SU-DHL-6 (cell line): ENCODE measurements around the gene MS4A1.

Experiments
- H2AFZ ChIP-seq: fragments of 200-600 bp; sonication (generic); 2 replicates; pipeline ENCODE4 v1.6.1; 2014; ENCODE audit warnings: low read depth, mild to moderate bottlenecking, moderate library complexity, mixed read lengths, antibody characterized with exemption, low read length; ENCODE audit not compliant: severe bottlenecking
- H3F3A ChIP-seq: fragments of 200-600 bp; shearing (Covaris generic); 2 replicates; pipeline ENCODE4 v1.6.0; 2016; ENCODE audit warnings: antibody characterized with exemption, mild to moderate bottlenecking; ENCODE audit not compliant: insufficient read depth
- H3K27ac ChIP-seq: fragments of 200-600 bp; sonication (generic); 2 replicates; pipeline ENCODE4 v1.5.1; 2016; ENCODE audit warnings: low read depth, mild to moderate bottlenecking, low read length, moderate library complexity, mixed read lengths
- H3K27me3 ChIP-seq: fragments of 200-600 bp; sonication (generic), shearing (Covaris generic); 2 replicates; pipeline ENCODE4 v1.6.0; 2014; ENCODE audit warnings: mild to moderate bottlenecking, low read length
- H3K36me3 ChIP-seq: fragments of 200-600 bp; sonication (generic); 2 replicates; pipeline ENCODE4 v1.6.1; 2014; ENCODE audit warnings: mild to moderate bottlenecking, low read length, mixed read lengths
- H3K4me2 ChIP-seq: fragments of 300-600, 200-600 bp; shearing (Covaris generic), sonication (generic); 2 replicates; pipeline ENCODE4 v1.6.0; 2014; ENCODE audit warnings: low read length, low read depth, mild to moderate bottlenecking; ENCODE audit not compliant: poor library complexity, severe bottlenecking
- H3K4me3 ChIP-seq: fragments of 200-600 bp; sonication (generic); 2 replicates; pipeline ENCODE4 v1.5.1; 2014; ENCODE audit warnings: antibody characterized with exemption, low read length, mild to moderate bottlenecking, mixed read lengths; ENCODE audit not compliant: insufficient read depth, poor library complexity, severe bottlenecking
- H3K79me2 ChIP-seq: fragments of 200-600 bp; sonication (generic); 2 replicates; pipeline ENCODE4 v1.6.1; 2014; ENCODE audit warnings: mild to moderate bottlenecking, low read length, moderate library complexity; ENCODE audit not compliant: insufficient read depth
- H3K9ac ChIP-seq: fragments of 200-600 bp; sonication (generic); 2 replicates; pipeline ENCODE4 v1.7.0; 2014; ENCODE audit warnings: mild to moderate bottlenecking, low read length
- H3K9me2 ChIP-seq: fragments of 200-600 bp; sonication (generic); replicated peaks from 2 replicates; pipeline ENCODE4 v1.6.1; 2014; ENCODE audit warnings: low read length; ENCODE audit not compliant: insufficient read depth
- H3K9me3 ChIP-seq: fragments of 200-600 bp; sonication (generic); 2 replicates; pipeline ENCODE4 v1.6.1; 2014; ENCODE audit warnings: low read length, mixed read lengths; ENCODE audit not compliant: insufficient read depth
- H4K20me1 ChIP-seq: fragments of 200-600 bp; sonication (generic); 2 replicates; pipeline ENCODE4 v1.6.1; 2014; ENCODE audit warnings: low read depth, mild to moderate bottlenecking, antibody characterized with exemption, low read length, moderate library complexity, mixed read lengths
- CTCF ChIP-seq: fragments of 200-600 bp; sonication (generic); IDR thresholded peaks from one replicate; pipeline ENCODE4 v1.5.1; 2017; ENCODE audit warnings: antibody characterized with exemption, mild to moderate bottlenecking, low read length, moderate library complexity; ENCODE audit not compliant: insufficient read depth, poor library complexity, severe bottlenecking
- EZH2phosphoT487 ChIP-seq: fragments of 200-600 bp; sonication (generic), shearing (Covaris generic); conservative IDR thresholded peaks from 2 replicates; pipeline ENCODE4 v1.6.1; 2018; ENCODE audit warnings: mild to moderate bottlenecking, antibody characterized with exemption, low read length, moderate library complexity, mixed read lengths

The MS4A1 gene

GRCh38 chr11:60428517-60428916 is 27.1 kb upstream of the MS4A1 start:
- Histone ChIP-seq H3F3A (no peaks in the 10 kb centered on the region), H3K36me3 (no peaks in the 10 kb centered on the region), H2AFZ (no peak overlapping the region), H3K27me3 (no peaks in the 10 kb centered on the region), H3K9me2 (no peaks in the 10 kb centered on the region), H3K9me3 (no peaks in the 10 kb centered on the region), H3K9ac (no peak overlapping the region), H4K20me1 (no peaks in the 10 kb centered on the region), H3K4me2 (no peak overlapping the region), H3K4me3 (no peak overlapping the region), H3K27ac (no peak overlapping the region), H3K79me2 (no peaks in the 10 kb centered on the region)
- no peak for TF ChIP-seq EZH2phosphoT487
- TF ChIP-seq CTCF = no peak

DNA sequence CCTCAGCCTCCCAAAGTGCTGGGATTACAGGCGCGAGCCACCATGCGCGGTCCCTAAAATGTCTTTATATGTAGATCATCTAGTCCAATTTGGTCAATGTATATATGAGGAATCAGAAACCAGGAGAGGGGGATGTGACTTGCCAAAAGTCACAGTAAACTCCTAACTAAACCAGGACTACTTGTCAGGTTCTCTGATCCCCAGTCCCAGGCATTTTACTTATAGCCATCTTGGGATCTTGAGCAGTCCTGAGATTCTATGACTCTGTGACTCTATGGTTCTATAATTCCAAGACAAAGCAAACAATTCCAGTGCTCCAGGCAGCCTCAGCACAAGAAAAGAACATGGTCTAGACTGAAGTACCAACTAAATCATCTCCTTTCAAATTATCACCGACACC is 26.4 kb upstream of the MS4A1 start, which contains the start of gene MS4A5:
Gene MS4A5, plus strand, starts transcription at position 301 of the 400 bp plus-strand sequence. CDS start 103 bp downstream, outside the sequence.
- Histone ChIP-seq H3K4me2 (no peak within 1 kb of the TSS), H3K27me3 (no peaks in the 10 kb centered on the region), H2AFZ (no peak within 1 kb of the TSS), H3K27ac (no peak within 1 kb of the TSS), H3F3A (no peaks in the 10 kb centered on the region), H3K9me3 (no peaks in the 10 kb centered on the region), H3K36me3 (no peaks in the 10 kb centered on the region), H4K20me1 (no peaks in the 10 kb centered on the region), H3K79me2 (no peaks in the 10 kb centered on the region), H3K9ac (no peak within 1 kb of the TSS), H3K4me3 (no peak within 1 kb of the TSS), H3K9me2 (no peaks in the 10 kb centered on the region)
- TF ChIP-seq CTCF (no peak), EZH2phosphoT487 (no peak)

DNA sequence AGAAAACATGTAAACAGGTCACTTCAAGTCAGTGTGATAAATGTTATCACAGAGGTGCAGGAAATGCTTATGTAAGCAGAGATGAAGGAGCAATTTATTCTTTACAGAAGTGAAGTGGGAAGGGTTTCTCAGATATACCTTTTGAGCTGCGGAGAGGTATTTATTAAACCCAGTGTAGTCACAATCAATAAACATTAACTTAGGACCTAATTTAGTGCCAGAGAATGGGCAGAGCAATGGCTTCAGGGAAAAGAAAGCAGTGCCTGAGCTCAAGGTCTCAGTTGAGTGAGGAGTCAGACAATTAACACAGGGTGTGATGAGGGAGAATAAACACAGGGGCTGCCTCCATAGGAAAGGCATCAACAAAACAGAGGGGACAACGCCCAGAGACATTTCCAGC is 24.4 kb upstream of the MS4A1 start:
- H3K27ac ChIP-seq = no peak overlapping the region
- no peak overlapping the region for H3K4me2 ChIP-seq
- no peaks in the 10 kb centered on the region for H3K9me3 ChIP-seq
- H3K27me3 ChIP-seq = no peaks in the 10 kb centered on the region
- H4K20me1 ChIP-seq = no peaks in the 10 kb centered on the region
- H2AFZ ChIP-seq = no peak overlapping the region
- TF ChIP-seq CTCF = no peak
- no peak for TF ChIP-seq EZH2phosphoT487
- no peaks in the 10 kb centered on the region for H3K36me3 ChIP-seq
- no peaks in the 10 kb centered on the region for H3K9me2 ChIP-seq
- H3K4me3 ChIP-seq = no peak overlapping the region
- H3K9ac ChIP-seq = no peak overlapping the region
- H3F3A ChIP-seq = no peaks in the 10 kb centered on the region
- H3K79me2 ChIP-seq = no peaks in the 10 kb centered on the region
